ENCODE measurements around the gene MRPS18A. TPM values are rescaled to one million over a fixed set of nuclear protein-coding genes. Genes with fewer than 3 reads are reported as not detected.

The MRPS18A gene
- total and polyA plus RNA-seq, 9 of the 15 experiments (the other 6 are each of a cell fraction or from before 2014, with no cell fraction given) = 87.5 to 243 (median 125) TPM

DNA sequence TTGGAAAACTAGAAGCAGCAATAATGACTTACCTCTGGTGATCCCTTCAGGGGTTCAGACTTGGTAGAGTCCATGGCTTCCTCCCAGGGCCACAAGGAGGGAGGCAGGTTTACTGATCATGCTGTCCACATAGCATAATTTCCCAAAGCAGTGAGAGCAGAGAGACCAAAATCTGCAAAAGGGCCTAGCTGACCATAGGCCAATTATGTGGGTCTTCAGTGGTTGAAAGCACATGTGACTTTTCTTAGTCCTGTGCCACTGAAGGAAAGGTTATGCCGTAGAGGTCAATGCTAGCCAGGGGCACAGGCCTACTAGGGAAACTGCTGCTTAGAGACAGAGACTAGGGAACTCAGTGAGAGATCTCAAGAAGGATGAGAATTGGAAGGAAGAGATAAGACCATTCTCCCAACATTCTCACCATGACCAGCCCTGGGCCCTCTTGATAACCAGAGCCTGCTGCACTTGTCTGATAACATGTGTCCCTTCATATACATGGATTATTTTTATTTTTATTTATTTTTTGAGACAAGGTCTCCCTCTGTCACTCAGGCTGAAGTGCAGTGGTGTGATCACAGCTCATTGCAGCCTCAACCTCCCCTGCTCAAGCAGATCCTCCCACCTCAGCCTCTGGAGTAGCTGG, 56.5 kb downstream of the MRPS18A start (continued):
- TF ChIP-seq ZNF395 (CRISPR knock-in tag; IDR thresholded peaks at IDR 0.05) = no peak
- TF ChIP-seq, protein P1, sequence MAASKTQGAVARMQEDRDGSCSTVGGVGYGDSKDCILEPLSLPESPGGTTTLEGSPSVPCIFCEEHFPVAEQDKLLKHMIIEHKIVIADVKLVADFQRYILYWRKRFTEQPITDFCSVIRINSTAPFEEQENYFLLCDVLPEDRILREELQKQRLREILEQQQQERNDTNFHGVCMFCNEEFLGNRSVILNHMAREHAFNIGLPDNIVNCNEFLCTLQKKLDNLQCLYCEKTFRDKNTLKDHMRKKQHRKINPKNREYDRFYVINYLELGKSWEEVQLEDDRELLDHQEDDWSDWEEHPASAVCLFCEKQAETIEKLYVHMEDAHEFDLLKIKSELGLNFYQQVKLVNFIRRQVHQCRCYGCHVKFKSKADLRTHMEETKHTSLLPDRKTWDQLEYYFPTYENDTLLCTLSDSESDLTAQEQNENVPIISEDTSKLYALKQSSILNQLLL (CRISPR knock-in tag; IDR thresholded peaks at IDR 0.05; ENCODE audit: borderline replicate concordance) = no peak
- TF ChIP-seq TRIM28 (IDR thresholded peaks at IDR 0.05) = peak; percentile 67
- peak; percentile 62 for TF ChIP-seq TEAD2 (tag; IDR thresholded peaks at IDR 0.05)
- 0 out of 2 replicates have a peak, but pooled peaks have one; percentile 23 for TF ChIP-seq ZSCAN29 (IDR thresholded peaks at IDR 0.05)
- TF ChIP-seq RBFOX2 (IDR thresholded peaks at IDR 0.05; ENCODE audit: low read depth, low read length) = no peak
- no peak for TF ChIP-seq CBX1 (IDR thresholded peaks at IDR 0.05; ENCODE audit: low read depth)
- TF ChIP-seq SMC3 (conservative IDR thresholded peaks at IDR 0.05; ENCODE audit: insufficient read depth, low read depth, low read length) = no peak
- no peak for TF ChIP-seq ZNF253 (CRISPR knock-in tag; conservative IDR thresholded peaks at IDR 0.05)
- no peak for TF ChIP-seq HINFP (tag; conservative IDR thresholded peaks at IDR 0.05; ENCODE audit: low read depth)
- TF ChIP-seq CEBPB (tag; IDR thresholded peaks at IDR 0.05) = no peak
- peak in 1 of 3 experiments; percentile 53 for TF ChIP-seq YY1 (IDR thresholded peaks at IDR 0.05; ENCODE audit: borderline replicate concordance in 1 of 3, control insufficient read depth in 1 of 3, extremely low read depth in 1 of 3, insufficient read depth in 3 of 3, insufficient read length in 1 of 3, insufficient replicate concordance in 2 of 3, low read depth in 1 of 3, low read length in 2 of 3)
- TF ChIP-seq DPF2 (IDR thresholded peaks at IDR 0.05) = peak; percentile 100
- peak; percentile 73 for TF ChIP-seq USF1 (CRISPR knock-in tag; IDR thresholded peaks at IDR 0.05)
- no peak for TF ChIP-seq SRSF1 (IDR thresholded peaks at IDR 0.05; ENCODE audit: low read depth, low read length)
- TF ChIP-seq ARID4B (CRISPR knock-in tag; IDR thresholded peaks at IDR 0.05) = no peak
- TF ChIP-seq TAF15 (IDR thresholded peaks at IDR 0.05; ENCODE audit: low read depth, low read length) = no peak
- TF ChIP-seq ZNF780A (CRISPR knock-in tag; IDR thresholded peaks at IDR 0.05) = no peak
